ENCODE results near the gene TRPM3.

- TF ChIP-seq CTCF (IDR thresholded peaks at IDR 0.05) (no peak), POLR2AphosphoS5 (IDR thresholded peaks at IDR 0.05) (no peak), EP300 (IDR thresholded peaks at IDR 0.05) (no peak), POLR2A (IDR thresholded peaks at IDR 0.05) (no peak)
Observed at GRCh38 chr9:70517926-70518610, 603.4 kb downstream of the TRPM3 start.
